COLO829 (cell line): ENCODE results near the gene GTSE1.
"Not testable (repeated sequence)": the region's sequence is repeated elsewhere in the genome, so short reads cannot be mapped to it uniquely, and the experiment has no call there.

Source experiments
- DNase-seq: peaks from one replicate; pipeline ENCODE4 v3.0.0; 2012; ENCODE audit warnings: low spot score

The GTSE1 gene

GRCh38 chr22:46296257-46297150 is at the start of gene GTSE1:
TSS of gene GTSE1 (plus strand) at chr22:46296870. CDS start at chr22:46297401, 531 bp downstream.
- peak; percentile 100 for DNase-seq

GRCh38 chr22:46247443-46247975 is 49.2 kb upstream of the GTSE1 start:
- no peak for DNase-seq

DNA sequence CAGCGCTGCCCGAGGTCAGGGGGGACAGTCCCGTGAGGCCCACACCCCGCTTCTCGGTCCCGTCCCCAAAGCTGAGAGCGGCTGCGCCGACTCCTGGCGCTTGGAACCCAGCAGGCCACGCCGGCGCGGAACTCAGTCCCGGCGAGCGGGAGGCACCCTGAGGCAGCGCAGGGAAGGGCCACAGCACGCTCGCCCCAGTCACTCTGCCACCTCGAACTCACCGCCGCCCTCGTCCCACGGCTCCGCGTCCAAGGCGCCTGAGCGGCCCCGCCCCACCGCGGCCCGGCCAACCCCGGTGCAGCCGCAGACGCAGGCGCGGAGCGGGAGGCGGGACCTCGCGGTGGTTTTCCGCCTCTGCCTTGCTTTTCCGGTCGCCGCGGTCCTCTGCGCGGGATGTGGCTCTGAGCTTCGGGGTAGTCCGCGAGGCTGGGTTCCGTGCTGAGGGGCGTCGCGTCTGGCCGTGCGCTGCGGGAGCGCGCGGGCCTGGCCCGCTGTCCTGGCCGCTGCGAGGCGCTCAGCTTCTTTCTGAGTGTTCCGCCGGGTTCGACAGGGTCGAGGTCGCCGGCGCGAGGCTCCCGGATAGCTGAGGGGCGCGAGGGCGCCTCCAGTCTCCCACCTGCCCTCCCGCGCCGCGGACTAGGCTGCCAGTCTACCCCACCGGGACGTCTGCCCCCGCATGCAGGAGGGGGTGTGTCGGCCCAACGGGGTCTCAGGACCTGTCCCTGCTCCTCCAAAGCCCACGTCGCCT is 46.5 kb upstream of the GTSE1 start, which contains the start of gene CDPF1:
TSS of gene CDPF1 (minus strand) at position 259 of the 748 bp plus-strand sequence. CDS start 2,009 bp downstream, outside the sequence.
- DNase-seq = peak; percentile 75

- no peak for DNase-seq
These were observed 45.9 kb upstream of the GTSE1 start for GRCh38 chr22:46250783-46251125.

GRCh38 chr22:46251266-46251665 is 45.4 kb upstream of the GTSE1 start:
- no peak for DNase-seq

GRCh38 chr22:46251816-46252380 is 44.8 kb upstream of the GTSE1 start:
- no peak for DNase-seq

GRCh38 chr22:46256358-46256958 is 40.2 kb upstream of the GTSE1 start:
- no peak for DNase-seq

- no peak for DNase-seq
These were observed 37.3 kb upstream of the GTSE1 start for GRCh38 chr22:46259374-46259773.

DNA sequence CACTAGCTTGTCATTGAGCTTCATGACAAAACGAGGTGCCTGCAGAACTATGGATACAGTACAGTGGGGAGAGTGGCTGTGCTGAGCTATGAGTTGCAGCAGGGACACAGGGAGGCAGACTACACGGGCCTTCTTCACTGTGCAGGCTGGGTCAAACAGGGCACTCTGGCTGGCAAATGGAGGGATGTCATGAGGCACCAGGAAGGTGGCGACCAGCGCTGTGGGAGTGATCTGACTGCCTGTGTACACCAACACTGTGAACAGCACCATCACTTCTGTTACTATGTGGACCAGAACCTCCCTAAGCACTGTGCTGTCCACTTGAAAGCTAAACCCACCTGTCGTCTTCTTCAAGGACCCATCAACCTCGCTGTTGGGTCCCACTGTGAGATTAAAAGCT is 36.6 kb upstream of the GTSE1 start:
- DNase-seq = no peak

- DNase-seq = no peak
These were observed 34.0 kb upstream of the GTSE1 start for GRCh38 chr22:46262449-46263215.

GRCh38 chr22:46263216-46263590 is 33.5 kb upstream of the GTSE1 start, which contains the start of gene PKDREJ:
TSS of gene PKDREJ (minus strand) at chr22:46263343. CDS start at chr22:46263322, 21 bp downstream.
- no peak for DNase-seq

- DNase-seq = not testable (repeated sequence)
These were observed 32.1 kb upstream of the GTSE1 start for GRCh38 chr22:46264520-46264919.

GRCh38 chr22:46265627-46266026 is 31.0 kb upstream of the GTSE1 start:
- DNase-seq = not testable (repeated sequence)

DNA sequence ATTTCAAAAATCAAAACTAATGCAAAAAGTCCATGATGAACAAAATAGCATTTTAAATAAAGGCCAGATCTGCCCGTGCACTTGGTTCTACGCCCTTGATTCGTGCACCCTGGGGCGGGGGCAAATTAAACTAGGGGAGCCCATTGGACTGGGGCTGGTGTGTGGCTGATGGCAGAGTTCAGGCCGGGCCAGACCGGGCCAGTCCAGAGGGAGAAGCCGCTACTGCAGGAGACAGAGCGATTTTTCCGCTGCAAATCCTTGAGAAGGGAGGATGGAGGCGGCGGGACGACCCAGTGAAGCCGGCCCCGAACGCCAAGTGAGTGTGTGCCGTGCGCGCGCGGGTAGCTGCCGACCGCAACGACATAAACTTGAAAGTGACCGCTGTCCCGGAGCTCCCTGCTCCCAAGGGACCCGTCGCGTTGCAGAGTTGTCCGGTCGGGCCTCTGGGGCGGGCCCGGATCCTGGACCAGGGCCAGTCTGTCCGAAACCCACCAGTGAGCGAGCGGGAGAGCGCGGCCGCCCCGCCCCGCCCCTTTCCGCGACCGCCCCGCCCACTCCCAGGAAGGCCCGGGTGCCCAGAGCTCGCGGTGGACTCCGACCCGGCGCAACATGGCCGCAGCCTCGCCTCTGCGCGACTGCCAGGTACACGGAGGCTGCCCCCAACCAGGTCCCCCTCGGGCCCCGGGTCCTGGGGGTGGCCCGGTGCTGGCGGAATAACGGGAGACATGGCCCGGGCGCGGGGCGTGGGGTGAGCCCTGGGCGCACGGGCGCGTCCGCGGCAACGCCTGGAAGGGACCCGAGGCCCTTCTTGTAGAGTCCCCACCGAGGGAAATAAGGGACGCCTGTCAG is 29.0 kb upstream of the GTSE1 start, which contains the start of gene TTC38:
TSS of gene TTC38 (plus strand) at position 578 of the 849 bp plus-strand sequence. CDS start at position 610, 32 bp downstream.
- DNase-seq = peak; percentile 96

DNA sequence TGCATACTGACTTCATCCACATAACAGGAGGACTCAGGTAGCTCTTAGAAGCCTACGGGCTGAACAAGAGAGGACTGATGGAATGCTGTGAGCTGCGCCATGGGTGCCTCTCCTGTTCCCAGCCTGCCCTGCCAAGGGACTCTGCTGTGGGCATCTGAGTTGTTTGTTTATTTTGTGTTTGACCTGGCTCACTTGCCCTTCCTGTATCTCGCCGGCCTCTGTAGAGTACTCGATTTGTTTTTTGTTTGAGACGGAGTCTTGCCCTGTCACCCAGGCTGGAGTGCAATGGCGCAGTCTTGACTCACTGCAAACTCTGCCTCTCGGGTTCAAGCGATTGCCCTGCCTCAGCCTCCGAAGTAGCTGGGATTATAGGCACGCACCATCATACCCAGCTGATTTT is 27.1 kb upstream of the GTSE1 start:
- no peak for DNase-seq

DNA sequence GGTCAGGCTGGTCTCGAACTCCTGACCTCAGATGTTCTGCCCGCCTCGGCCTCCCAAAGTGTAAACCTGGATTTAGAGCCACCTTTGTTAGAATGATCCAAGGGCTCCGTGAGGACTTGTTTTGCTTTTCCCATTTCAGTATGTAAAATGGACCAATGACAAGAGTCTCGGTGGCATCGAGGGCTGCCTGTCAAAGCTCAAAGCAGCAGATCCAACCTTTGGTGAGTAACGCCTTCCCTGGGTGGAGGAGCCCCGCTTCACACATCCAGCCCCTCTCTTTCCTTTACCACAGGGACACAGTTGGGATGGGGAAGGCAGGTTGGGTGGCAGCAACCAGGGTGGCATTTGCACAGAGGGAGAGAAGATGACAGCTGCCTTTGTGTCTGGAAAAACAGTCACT is 24.5 kb upstream of the GTSE1 start:
- DNase-seq = no peak

DNA sequence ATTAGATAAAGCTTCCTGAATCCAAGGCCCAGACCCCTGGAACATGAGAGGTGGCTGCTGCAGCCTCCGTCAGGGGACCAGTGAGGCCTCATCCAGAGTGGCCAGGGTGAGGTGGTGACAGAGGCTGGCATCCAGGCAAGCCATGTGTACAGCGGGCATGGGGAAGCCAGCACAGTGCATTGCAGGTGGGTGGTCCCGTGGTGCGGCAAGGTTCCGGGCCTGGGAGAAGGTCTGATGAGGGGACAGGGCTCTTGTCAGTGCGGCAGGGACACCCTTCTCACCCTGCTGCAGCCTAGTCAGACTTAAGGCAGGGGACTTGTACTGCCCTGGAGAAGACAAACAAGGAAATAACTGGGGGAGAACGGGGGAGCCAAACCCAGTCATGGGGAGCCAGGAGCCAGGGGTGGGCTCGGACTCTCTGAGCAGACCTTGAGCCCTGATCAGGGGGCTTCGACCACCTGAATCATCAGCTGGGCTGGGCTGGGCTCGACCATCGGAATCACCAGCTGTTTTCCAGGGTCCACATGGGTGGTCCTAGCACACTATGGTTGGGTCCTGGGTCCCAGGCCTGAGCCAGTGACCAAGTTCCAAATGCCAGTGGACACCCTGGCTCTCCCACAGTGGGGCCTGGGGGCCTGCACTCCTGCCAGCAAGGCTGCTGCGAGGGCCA is 23.8 kb upstream of the GTSE1 start:
- no peak for DNase-seq

DNA sequence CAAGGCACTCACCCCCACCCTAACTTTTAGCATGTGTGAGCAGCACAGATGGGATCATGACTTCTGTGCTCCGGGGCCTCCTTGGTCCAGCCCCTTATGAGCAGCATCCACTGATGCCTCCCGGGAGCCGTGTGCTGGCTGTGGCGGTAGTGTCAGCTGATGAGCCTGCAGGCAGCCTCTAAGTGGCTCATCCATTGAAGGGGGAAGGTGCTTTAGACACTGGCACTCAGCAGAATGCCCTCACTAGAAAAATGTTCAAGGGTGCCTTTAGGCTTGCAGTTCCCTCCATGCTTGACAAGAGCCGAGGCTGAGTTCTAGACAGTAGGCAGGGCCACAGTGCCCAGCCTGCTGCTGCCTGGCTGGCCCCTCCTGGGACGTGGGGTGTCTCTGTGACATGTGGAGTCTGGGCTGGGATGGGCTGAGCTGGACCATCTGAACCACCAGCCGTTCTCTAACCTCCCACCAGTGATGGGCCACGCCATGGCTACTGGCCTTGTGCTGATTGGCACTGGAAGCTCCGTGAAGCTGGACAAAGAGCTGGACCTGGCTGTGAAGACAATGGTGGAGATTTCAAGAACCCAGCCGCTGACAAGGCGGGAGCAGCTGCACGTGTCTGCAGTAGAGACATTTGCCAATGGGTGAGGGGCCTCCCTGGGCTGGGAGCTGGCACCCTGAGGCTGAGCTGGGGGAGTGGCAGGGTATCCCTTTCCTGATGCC is 23.1 kb upstream of the GTSE1 start:
- DNase-seq = no peak

GRCh38 chr22:46274381-46274780 is 22.3 kb upstream of the GTSE1 start:
- no peak for DNase-seq
